ENCODE data around the gene RETREG1.

RETREG1 gene

GRCh38 chr5:16570121-16570815, 46.5 kb downstream of the RETREG1 start:
- H3K36me3 ChIP-seq (ENCODE audit: insufficient read depth, low read length), result no peaks in the 10 kb centered on the region
- no peak overlapping the region for H3K27ac ChIP-seq (ENCODE audit: low read length)
- H3K79me2 ChIP-seq (ENCODE audit: insufficient read depth, low read length), result no peaks in the 10 kb centered on the region
- ATAC-seq (ENCODE audit: insufficient read depth, low read depth) (no peak), DNase-seq (no peak)
- H3K9me3 ChIP-seq (ENCODE audit: insufficient read depth, low read length, severe bottlenecking), result no peaks in the 10 kb centered on the region
- H2AFZ ChIP-seq (ENCODE audit: low read depth, low read length), result no peak overlapping the region
- H3K4me2 ChIP-seq (ENCODE audit: insufficient read depth, low read length), result no peak overlapping the region
- H3K9ac ChIP-seq (ENCODE audit: low read depth, low read length), result no peak overlapping the region
- no peak overlapping the region for H3K4me3 ChIP-seq (ENCODE audit: low read depth in 1 of 2, low read length in 2 of 2)
- no peaks in the 10 kb centered on the region for H3K27me3 ChIP-seq (ENCODE audit: insufficient read depth, low read length, poor library complexity)
- no peaks in the 10 kb centered on the region for H3K4me1 ChIP-seq (ENCODE audit: insufficient read depth, low read length)
- TF ChIP-seq, protein P1, sequence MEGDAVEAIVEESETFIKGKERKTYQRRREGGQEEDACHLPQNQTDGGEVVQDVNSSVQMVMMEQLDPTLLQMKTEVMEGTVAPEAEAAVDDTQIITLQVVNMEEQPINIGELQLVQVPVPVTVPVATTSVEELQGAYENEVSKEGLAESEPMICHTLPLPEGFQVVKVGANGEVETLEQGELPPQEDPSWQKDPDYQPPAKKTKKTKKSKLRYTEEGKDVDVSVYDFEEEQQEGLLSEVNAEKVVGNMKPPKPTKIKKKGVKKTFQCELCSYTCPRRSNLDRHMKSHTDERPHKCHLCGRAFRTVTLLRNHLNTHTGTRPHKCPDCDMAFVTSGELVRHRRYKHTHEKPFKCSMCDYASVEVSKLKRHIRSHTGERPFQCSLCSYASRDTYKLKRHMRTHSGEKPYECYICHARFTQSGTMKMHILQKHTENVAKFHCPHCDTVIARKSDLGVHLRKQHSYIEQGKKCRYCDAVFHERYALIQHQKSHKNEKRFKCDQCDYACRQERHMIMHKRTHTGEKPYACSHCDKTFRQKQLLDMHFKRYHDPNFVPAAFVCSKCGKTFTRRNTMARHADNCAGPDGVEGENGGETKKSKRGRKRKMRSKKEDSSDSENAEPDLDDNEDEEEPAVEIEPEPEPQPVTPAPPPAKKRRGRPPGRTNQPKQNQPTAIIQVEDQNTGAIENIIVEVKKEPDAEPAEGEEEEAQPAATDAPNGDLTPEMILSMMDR (IDR thresholded peaks at IDR 0.05; ENCODE audit: borderline replicate concordance, extremely low read depth, low read length, poor library complexity, severe bottlenecking), result no peak
- no peak for TF ChIP-seq EZH2 (IDR thresholded peaks at IDR 0.05; ENCODE audit: borderline replicate concordance, low read depth, low read length, severe bottlenecking)
- H4K20me1 ChIP-seq (ENCODE audit: insufficient read depth, low read length), result no peaks in the 10 kb centered on the region

DNA sequence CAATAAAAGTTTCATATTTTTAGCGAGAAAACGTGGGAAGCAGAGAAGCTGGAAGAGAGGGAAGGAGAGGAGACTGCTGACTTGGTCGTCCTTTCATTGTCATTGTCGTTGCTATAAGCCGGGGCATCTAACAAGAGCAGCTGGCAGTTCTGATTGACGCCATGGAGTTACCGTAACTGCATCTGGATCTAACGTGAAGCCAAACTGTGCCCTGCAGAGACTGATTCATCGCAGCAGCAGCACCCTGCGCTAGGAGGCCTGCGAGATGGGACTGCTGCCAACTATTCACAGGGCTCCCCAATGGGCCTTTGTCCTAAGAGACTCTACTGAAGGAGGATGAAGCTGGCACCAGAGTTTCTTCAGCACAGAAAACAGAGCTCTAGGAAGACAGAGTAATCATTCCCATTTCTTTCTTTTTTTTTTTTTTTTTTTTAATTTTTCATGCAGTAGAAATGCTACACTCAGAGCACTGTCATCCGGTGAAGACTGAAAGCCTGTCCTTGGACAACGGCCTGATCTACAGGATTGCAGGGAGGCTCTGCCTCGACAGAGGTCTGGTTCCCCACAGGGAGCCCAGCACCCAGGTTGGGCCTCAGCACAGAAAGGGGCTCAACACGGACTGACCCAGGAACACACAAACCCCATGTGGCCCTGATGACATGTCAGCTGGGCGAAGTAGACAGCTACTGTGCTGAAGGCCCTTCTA, 47.8 kb downstream of the RETREG1 start:
- Histone ChIP-seq H3K9ac (ENCODE audit: low read depth, low read length) (no peak overlapping the region), H3K36me3 (ENCODE audit: insufficient read depth, low read length) (no peaks in the 10 kb centered on the region), H4K20me1 (ENCODE audit: insufficient read depth, low read length) (no peaks in the 10 kb centered on the region), H3K27me3 (ENCODE audit: insufficient read depth, low read length, poor library complexity) (no peaks in the 10 kb centered on the region), H3K4me3 (ENCODE audit: low read depth in 1 of 2, low read length in 2 of 2) (no peak overlapping the region), H2AFZ (ENCODE audit: low read depth, low read length) (no peak overlapping the region), H3K9me3 (ENCODE audit: insufficient read depth, low read length, severe bottlenecking) (no peaks in the 10 kb centered on the region), H3K79me2 (ENCODE audit: insufficient read depth, low read length) (no peaks in the 10 kb centered on the region), H3K4me2 (ENCODE audit: insufficient read depth, low read length) (no peak overlapping the region), H3K27ac (ENCODE audit: low read length) (no peak overlapping the region), H3K4me1 (ENCODE audit: insufficient read depth, low read length) (no peaks in the 10 kb centered on the region)
- ATAC-seq (ENCODE audit: insufficient read depth, low read depth), result no peak
- TF ChIP-seq, protein P1 (IDR thresholded peaks at IDR 0.05; ENCODE audit: borderline replicate concordance, extremely low read depth, low read length, poor library complexity, severe bottlenecking), result no peak
- TF ChIP-seq EZH2 (IDR thresholded peaks at IDR 0.05; ENCODE audit: borderline replicate concordance, low read depth, low read length, severe bottlenecking), result no peak
- DNase-seq, result no peak

DNA sequence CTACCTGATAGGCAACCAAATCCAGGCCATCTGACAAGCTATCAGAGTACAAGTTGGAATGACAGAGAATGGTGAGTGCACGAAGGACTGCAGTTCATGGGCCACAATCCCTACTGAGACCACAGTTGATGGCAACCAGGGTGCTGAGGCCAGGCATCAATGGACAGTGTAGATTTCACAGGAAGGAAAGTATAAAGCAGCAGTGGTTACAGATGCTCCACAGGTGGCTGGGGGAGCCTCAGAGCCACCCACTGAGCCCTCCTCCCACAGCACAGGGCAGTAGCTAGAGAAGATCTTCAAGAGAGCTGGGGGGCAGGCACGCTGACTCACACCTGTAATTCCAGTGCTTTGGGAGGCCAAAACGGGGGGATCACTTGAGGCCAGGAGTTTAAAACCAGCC, 49.4 kb downstream of the RETREG1 start:
- Histone ChIP-seq H2AFZ (ENCODE audit: low read depth, low read length) (no peak overlapping the region), H3K9ac (ENCODE audit: low read depth, low read length) (no peak overlapping the region), H3K36me3 (ENCODE audit: insufficient read depth, low read length) (no peaks in the 10 kb centered on the region), H3K27me3 (ENCODE audit: insufficient read depth, low read length, poor library complexity) (no peaks in the 10 kb centered on the region), H3K9me3 (ENCODE audit: insufficient read depth, low read length, severe bottlenecking) (no peaks in the 10 kb centered on the region), H3K4me1 (ENCODE audit: insufficient read depth, low read length) (no peaks in the 10 kb centered on the region), H3K79me2 (ENCODE audit: insufficient read depth, low read length) (no peaks in the 10 kb centered on the region), H3K4me2 (ENCODE audit: insufficient read depth, low read length) (no peak overlapping the region), H4K20me1 (ENCODE audit: insufficient read depth, low read length) (no peaks in the 10 kb centered on the region), H3K4me3 (ENCODE audit: low read depth in 1 of 2, low read length in 2 of 2) (no peak overlapping the region), H3K27ac (ENCODE audit: low read length) (no peak overlapping the region)
- DNase-seq, result no peak
- TF ChIP-seq, protein P1 (IDR thresholded peaks at IDR 0.05; ENCODE audit: borderline replicate concordance, extremely low read depth, low read length, poor library complexity, severe bottlenecking), result no peak
- TF ChIP-seq EZH2 (IDR thresholded peaks at IDR 0.05; ENCODE audit: borderline replicate concordance, low read depth, low read length, severe bottlenecking), result no peak
- no peak for ATAC-seq (ENCODE audit: insufficient read depth, low read depth)
